ENCODE results near the gene NCOR1.
"Not testable (repeated sequence)": the region's sequence is repeated elsewhere in the genome, so short reads cannot be mapped to it uniquely, and the experiment has no call there.

Gene NCOR1

DNA sequence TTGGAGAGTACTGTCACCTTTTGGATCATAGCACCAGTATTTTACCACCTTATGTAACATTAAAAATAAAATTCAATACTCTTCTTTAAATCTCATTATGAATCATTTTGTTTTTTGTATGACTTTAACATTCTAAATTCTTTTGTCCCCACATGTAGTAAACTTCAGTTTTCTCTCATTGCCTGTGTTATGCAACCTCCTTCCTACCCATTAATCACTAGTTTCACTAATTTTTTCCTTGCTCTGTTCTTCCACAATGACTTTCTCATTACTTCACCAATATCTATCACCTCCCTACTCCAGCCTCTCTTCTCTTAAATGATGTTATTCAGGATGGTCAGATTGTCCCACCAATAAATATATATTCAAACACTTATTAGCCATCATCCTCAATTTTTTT lies 147.0 kb downstream of the NCOR1 start:
- H3K9ac ChIP-seq (ENCODE audit: low read length): no peak overlapping the region
- no peak overlapping the region for H3K27ac ChIP-seq (ENCODE audit: low read length)
- H2AFZ ChIP-seq (ENCODE audit: low read depth, low read length): no peak overlapping the region
- no peaks in the 10 kb centered on the region for H3K79me2 ChIP-seq (ENCODE audit: low read length)
- no peak overlapping the region for H3K4me3 ChIP-seq (ENCODE audit: low read length)
- H3K36me3 ChIP-seq (replicated peaks; ENCODE audit: low read depth, low read length): peaks cover 29% of the 10 kb centered on the region
- H3K9me3 ChIP-seq (ENCODE audit: insufficient read depth, low read length): no peaks in the 10 kb centered on the region
- no peak overlapping the region for H3K4me2 ChIP-seq (ENCODE audit: low read length)
- H4K20me1 ChIP-seq (ENCODE audit: insufficient read depth, low read length): no peaks in the 10 kb centered on the region
- H3K27me3 ChIP-seq (ENCODE audit: low read depth, low read length): no peaks in the 10 kb centered on the region
- H3K4me1 ChIP-seq (ENCODE audit: low read length): no peaks in the 10 kb centered on the region
- TF ChIP-seq, protein P1, sequence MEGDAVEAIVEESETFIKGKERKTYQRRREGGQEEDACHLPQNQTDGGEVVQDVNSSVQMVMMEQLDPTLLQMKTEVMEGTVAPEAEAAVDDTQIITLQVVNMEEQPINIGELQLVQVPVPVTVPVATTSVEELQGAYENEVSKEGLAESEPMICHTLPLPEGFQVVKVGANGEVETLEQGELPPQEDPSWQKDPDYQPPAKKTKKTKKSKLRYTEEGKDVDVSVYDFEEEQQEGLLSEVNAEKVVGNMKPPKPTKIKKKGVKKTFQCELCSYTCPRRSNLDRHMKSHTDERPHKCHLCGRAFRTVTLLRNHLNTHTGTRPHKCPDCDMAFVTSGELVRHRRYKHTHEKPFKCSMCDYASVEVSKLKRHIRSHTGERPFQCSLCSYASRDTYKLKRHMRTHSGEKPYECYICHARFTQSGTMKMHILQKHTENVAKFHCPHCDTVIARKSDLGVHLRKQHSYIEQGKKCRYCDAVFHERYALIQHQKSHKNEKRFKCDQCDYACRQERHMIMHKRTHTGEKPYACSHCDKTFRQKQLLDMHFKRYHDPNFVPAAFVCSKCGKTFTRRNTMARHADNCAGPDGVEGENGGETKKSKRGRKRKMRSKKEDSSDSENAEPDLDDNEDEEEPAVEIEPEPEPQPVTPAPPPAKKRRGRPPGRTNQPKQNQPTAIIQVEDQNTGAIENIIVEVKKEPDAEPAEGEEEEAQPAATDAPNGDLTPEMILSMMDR (IDR thresholded peaks at IDR 0.05; ENCODE audit: low read depth, low read length): no peak
- no peak for TF ChIP-seq EZH2phosphoT487 (IDR thresholded peaks at IDR 0.05; ENCODE audit: low read depth)

DNA sequence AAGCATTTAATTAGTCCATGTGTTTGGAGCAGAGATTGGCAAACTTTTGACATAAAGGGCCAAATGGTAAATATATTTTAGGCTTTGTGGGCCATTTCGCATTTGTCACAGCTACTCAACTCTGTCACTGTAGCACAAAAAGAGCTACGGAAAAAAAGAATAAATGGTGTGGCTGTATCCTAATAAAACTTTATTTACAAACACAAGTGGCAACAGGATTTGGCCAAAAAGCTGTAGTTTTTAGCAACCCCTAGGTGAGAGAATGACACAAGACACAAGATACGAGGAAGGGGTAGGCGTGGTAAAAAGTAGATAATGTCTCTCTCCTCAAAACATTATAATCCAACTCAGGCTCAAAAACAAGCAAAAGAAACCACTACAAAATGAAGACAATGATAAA lies 149.2 kb downstream of the NCOR1 start:
- H3K4me1 ChIP-seq (ENCODE audit: low read length): no peaks in the 10 kb centered on the region
- H3K4me2 ChIP-seq (ENCODE audit: low read length): no peak overlapping the region
- H3K4me3 ChIP-seq (ENCODE audit: low read length): no peak overlapping the region
- no peak overlapping the region for H3K9ac ChIP-seq (ENCODE audit: low read length)
- H2AFZ ChIP-seq (ENCODE audit: low read depth, low read length): no peak overlapping the region
- H3K36me3 ChIP-seq (replicated peaks; ENCODE audit: low read depth, low read length): peaks cover 23% of the 10 kb centered on the region
- TF ChIP-seq, protein P1 (IDR thresholded peaks at IDR 0.05; ENCODE audit: low read depth, low read length): no peak
- no peak for TF ChIP-seq EZH2phosphoT487 (IDR thresholded peaks at IDR 0.05; ENCODE audit: low read depth)
- no peaks in the 10 kb centered on the region for H4K20me1 ChIP-seq (ENCODE audit: insufficient read depth, low read length)
- H3K79me2 ChIP-seq (ENCODE audit: low read length): no peaks in the 10 kb centered on the region
- no peaks in the 10 kb centered on the region for H3K9me3 ChIP-seq (ENCODE audit: insufficient read depth, low read length)
- no peaks in the 10 kb centered on the region for H3K27me3 ChIP-seq (ENCODE audit: low read depth, low read length)
- H3K27ac ChIP-seq (ENCODE audit: low read length): no peak overlapping the region

DNA sequence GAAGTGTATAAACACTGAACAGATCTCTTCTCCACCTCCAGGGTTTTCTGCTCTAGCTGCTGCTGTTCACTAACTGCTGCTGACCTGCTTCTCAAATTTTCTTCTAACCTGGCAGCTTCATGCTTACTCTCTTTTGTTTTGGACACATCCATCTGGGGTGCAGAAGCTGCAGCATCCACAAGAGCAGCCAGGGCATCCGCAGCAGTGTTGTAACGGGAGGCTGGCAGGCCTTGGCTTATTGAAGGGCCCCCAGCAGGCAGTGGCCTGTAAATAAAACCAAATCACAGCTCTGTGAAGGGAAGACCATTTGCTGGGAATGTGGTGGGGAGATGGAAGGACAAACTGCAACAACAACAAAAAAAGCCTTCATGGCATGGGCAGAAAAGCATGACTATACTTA lies 153.7 kb downstream of the NCOR1 start:
- H4K20me1 ChIP-seq (ENCODE audit: insufficient read depth, low read length): no peaks in the 10 kb centered on the region
- no peak overlapping the region for H3K4me3 ChIP-seq (ENCODE audit: low read length)
- peaks cover 20% of the 10 kb centered on the region for H3K36me3 ChIP-seq (replicated peaks; ENCODE audit: low read depth, low read length)

DNA sequence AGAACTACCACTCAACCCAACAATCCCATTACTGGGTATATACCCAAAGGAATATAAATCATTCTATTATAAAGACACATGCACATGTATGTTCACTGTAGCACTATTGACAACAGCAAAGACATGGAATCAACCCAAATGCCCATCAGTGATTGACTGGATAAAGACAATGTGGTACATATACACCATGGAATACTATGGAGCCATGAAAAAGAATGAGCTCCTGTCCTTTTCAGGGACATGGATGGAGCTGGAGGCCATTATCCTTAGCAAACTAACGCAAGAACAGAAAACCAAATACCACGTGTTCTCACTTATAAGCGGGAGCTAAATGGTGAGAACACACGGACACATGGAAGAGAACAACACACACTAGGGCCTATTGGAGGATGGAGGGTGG lies 160.2 kb downstream of the NCOR1 start:
- H3K9ac ChIP-seq (ENCODE audit: low read length); H3K79me2 ChIP-seq (ENCODE audit: low read length); H4K20me1 ChIP-seq (ENCODE audit: insufficient read depth, low read length); H3K27me3 ChIP-seq (ENCODE audit: low read depth, low read length); H3K27ac ChIP-seq (ENCODE audit: low read length); H3K4me2 ChIP-seq (ENCODE audit: low read length); H3K4me3 ChIP-seq (ENCODE audit: low read length); H3K4me1 ChIP-seq (ENCODE audit: low read length); H2AFZ ChIP-seq (ENCODE audit: low read depth, low read length); H3K9me3 ChIP-seq (ENCODE audit: insufficient read depth, low read length): not testable (repeated sequence)
- H3K36me3 ChIP-seq (replicated peaks; ENCODE audit: low read depth, low read length): peaks cover 14% of the 10 kb centered on the region

More for the DNA sequence above, 153.7 kb downstream of the NCOR1 start:
- H3K9me3 ChIP-seq (ENCODE audit: insufficient read depth, low read length): no peaks in the 10 kb centered on the region
- H3K4me1 ChIP-seq (ENCODE audit: low read length): no peaks in the 10 kb centered on the region
- H3K27me3 ChIP-seq (ENCODE audit: low read depth, low read length): no peaks in the 10 kb centered on the region
- H3K27ac ChIP-seq (ENCODE audit: low read length): no peak overlapping the region
- H3K9ac ChIP-seq (ENCODE audit: low read length): no peak overlapping the region
- no peak overlapping the region for H3K4me2 ChIP-seq (ENCODE audit: low read length)
- no peak for TF ChIP-seq EZH2phosphoT487 (IDR thresholded peaks at IDR 0.05; ENCODE audit: low read depth)
- TF ChIP-seq, protein P1 (IDR thresholded peaks at IDR 0.05; ENCODE audit: low read depth, low read length): no peak
- no peak overlapping the region for H2AFZ ChIP-seq (ENCODE audit: low read depth, low read length)
- H3K79me2 ChIP-seq (ENCODE audit: low read length): no peaks in the 10 kb centered on the region

DNA sequence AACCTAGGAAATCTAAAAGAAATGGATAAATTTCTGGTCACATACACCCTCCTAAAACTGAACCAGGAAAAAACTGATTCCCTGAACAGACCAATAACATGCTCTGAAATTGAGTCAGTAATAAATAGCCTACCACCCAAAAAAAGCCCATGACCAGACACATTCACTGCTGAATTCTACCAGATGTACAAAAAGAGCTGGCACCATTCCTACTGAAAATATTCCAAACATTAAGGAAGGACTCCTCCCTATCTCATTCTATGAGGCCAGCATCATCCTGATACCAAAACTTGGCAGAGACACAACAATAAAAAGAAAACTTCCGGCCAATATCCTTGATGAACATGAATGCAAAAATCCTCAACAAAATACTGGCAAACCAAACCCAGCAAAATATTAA lies 162.8 kb downstream of the NCOR1 start:
- H3K36me3 ChIP-seq (replicated peaks; ENCODE audit: low read depth, low read length): peaks cover 4% of the 10 kb centered on the region
- H3K27me3 ChIP-seq (ENCODE audit: low read depth, low read length): no peaks in the 10 kb centered on the region
- no peak overlapping the region for H3K27ac ChIP-seq (ENCODE audit: low read length)
- H4K20me1 ChIP-seq (ENCODE audit: insufficient read depth, low read length): no peaks in the 10 kb centered on the region
- H2AFZ ChIP-seq (ENCODE audit: low read depth, low read length): no peak overlapping the region
- H3K4me1 ChIP-seq (ENCODE audit: low read length): no peaks in the 10 kb centered on the region
- TF ChIP-seq, protein P1 (IDR thresholded peaks at IDR 0.05; ENCODE audit: low read depth, low read length): no peak
- H3K9ac ChIP-seq (ENCODE audit: low read length): no peak overlapping the region
- H3K4me2 ChIP-seq (ENCODE audit: low read length): no peak overlapping the region
- no peaks in the 10 kb centered on the region for H3K9me3 ChIP-seq (ENCODE audit: insufficient read depth, low read length)
- no peaks in the 10 kb centered on the region for H3K79me2 ChIP-seq (ENCODE audit: low read length)
- H3K4me3 ChIP-seq (ENCODE audit: low read length): no peak overlapping the region
